Memory B cell (primary cell): ENCODE data around the gene TRIM47.
A peak's percentile ranks its signal among the peaks of the same experiment; 100 is the strongest.

Experiments used
- ATAC-seq: fragments of 150-1000 bp; cut with Tn5 transposase; 2 replicates; pipeline ENCODE4 v1.10.0; 2021; ENCODE audit warnings: low read depth, mild to moderate bottlenecking, moderate library complexity
- DNase-seq, 2 donors: peaks; one replicate each; pipeline ENCODE4 v3.0.0; 2022; ENCODE audit warnings: low spot score in 2 of 2
- H3K27ac Mint-ChIP-seq: one replicate; pipeline ENCODE4 v1.8.0; 2022; ENCODE audit warnings: mild to moderate bottlenecking, moderate library complexity, mixed read lengths
- H3K27me3 Mint-ChIP-seq: one replicate; pipeline ENCODE4 v1.8.0; 2022; ENCODE audit warnings: mixed read lengths
- H3K36me3 Mint-ChIP-seq: one replicate; pipeline ENCODE4 v1.8.0; 2022; ENCODE audit warnings: mild to moderate bottlenecking, mixed read lengths
- H3K4me1 Mint-ChIP-seq: one replicate; pipeline ENCODE4 v1.8.0; 2022; ENCODE audit warnings: mixed read lengths
- H3K4me3 Mint-ChIP-seq: one replicate; pipeline ENCODE4 v1.8.0; 2022; ENCODE audit warnings: mild to moderate bottlenecking, moderate library complexity, mixed read lengths
- H3K9me3 Mint-ChIP-seq: one replicate; pipeline ENCODE4 v1.8.0; 2022; ENCODE audit warnings: mixed read lengths

Gene TRIM47

DNA sequence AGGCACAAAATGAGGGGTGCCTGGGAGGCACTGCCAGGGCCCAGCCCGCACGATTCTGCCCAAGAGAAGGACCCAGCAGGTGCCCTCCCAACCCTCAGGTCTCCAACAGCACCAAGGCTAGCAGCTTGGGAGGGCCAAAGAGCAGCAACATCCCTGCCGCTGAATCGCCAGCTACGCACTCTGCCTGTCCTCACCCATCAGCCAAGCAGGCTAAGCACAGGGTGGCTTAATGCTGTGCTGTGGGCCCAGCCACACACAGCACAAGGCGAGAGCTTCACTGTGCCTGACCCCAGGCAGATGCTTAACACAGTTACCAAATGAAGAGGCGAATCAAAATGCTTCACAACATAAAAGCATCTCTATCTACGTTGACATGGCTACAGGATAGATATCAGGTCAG lies 36.9 kb upstream of the TRIM47 start:
- Mint-ChIP-seq H3K4me3 (no peak overlapping the region), H3K27me3 (no peaks in the 10 kb centered on the region), H3K36me3 (peaks cover 8% of the 10 kb centered on the region), H3K27ac (no peak overlapping the region), H3K9me3 (no peaks in the 10 kb centered on the region), H3K4me1 (peaks cover 2% of the 10 kb centered on the region)
- DNase-seq (no peak), ATAC-seq (no peak)

DNA sequence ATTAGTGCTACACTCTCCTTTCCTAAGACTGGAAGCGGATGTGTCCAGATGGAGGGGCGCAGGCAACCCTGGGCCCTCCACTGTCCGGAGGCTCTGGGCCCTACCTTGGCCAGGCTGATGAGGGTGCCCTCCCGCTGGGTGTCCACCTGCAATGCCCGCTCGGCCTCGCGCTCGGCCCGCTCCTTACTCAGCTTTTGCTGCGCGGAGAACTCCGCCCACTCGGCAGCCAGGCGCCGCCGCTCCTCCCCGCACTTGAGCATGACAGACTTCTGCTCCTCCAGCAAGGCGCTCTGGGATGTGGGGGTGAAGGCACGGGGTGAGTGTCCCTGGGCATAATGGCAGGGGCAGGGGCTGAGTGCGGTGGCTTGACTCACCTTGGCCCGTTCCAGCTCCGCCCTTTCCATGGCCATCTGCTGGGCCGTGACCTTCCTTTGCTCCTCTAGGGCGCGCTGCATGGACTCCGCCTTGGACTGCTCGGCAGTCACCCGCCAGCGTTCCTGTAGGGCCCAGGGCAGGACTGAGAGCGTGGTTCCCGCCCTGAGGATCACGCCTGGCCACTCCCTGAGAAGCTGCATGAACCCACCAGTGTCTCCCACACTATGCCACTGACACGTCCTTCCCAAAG lies 36.4 kb upstream of the TRIM47 start:
- H3K9me3 Mint-ChIP-seq: no peaks in the 10 kb centered on the region
- no peaks in the 10 kb centered on the region for H3K27me3 Mint-ChIP-seq
- H3K27ac Mint-ChIP-seq: no peak overlapping the region
- H3K36me3 Mint-ChIP-seq: peaks cover 8% of the 10 kb centered on the region
- H3K4me1 Mint-ChIP-seq: peaks cover 2% of the 10 kb centered on the region
- ATAC-seq (no peak), DNase-seq (no peak)
- H3K4me3 Mint-ChIP-seq: no peak overlapping the region

DNA sequence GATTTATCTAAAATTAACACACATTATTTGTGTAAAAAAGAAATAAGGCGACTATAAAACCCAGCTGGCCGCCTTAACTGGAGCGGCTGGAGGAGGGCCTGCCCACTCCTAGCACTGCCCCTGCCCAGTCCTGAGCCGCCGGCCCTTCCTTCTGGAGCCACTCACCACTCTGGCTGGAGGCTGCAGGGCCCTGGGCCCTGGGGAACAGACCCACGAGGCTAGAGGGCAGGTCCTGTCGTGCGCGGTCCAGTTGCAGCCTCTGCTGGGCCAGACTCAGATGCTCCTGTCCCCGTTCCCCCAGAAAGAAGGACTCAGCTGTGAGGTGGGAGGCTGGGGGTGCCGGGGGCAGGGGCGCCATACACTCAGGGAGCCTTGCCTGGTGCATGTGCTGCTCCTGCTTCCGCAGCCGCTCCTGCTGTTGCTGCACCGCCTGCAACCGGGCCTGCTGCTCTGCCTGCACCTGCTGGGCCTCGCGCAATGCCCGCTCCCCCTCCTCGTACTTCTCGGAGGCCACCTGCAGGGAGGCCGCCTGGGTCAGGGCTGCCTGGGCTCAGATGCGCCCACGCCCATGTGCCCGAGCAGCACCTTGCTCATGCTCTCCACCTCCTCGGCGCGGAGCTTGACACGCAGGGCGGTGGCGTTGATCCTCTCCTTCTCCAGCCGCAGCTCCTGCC lies 35.3 kb upstream of the TRIM47 start:
- Mint-ChIP-seq H3K27me3 (no peaks in the 10 kb centered on the region), H3K36me3 (peaks cover 8% of the 10 kb centered on the region)
- ATAC-seq: no peak

DNA sequence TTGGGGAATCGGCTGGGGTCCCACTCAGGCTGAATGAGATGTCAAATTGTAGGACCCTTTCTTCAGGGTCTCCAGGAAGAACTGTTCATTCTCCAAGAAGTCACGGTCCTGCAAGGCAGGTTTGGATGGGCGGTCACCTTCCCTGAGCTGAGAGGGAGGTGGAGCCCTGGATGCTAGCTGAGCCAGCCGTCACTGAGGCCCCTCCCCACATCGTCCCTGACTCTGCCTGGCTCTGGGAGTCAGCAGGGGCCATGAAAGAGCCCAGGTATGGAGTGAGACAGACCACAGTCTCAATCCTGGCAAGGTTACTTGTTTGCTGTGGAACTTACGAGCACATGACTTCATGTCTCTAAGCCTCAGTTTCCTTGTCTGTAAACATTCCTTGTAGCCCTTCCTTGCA lies 32.3 kb upstream of the TRIM47 start:
- ATAC-seq (no peak), DNase-seq (no peak)
- Mint-ChIP-seq H3K4me1 (no peaks in the 10 kb centered on the region), H3K27me3 (no peaks in the 10 kb centered on the region), H3K36me3 (peaks cover 6% of the 10 kb centered on the region), H3K27ac (no peak overlapping the region), H3K9me3 (no peaks in the 10 kb centered on the region), H3K4me3 (no peak overlapping the region)

More for the DNA sequence above, 35.3 kb upstream of the TRIM47 start:
- H3K4me3 Mint-ChIP-seq: no peak overlapping the region
- H3K4me1 Mint-ChIP-seq: peaks cover 2% of the 10 kb centered on the region
- H3K27ac Mint-ChIP-seq: no peak overlapping the region
- H3K9me3 Mint-ChIP-seq: no peaks in the 10 kb centered on the region
- no peak for DNase-seq

DNA sequence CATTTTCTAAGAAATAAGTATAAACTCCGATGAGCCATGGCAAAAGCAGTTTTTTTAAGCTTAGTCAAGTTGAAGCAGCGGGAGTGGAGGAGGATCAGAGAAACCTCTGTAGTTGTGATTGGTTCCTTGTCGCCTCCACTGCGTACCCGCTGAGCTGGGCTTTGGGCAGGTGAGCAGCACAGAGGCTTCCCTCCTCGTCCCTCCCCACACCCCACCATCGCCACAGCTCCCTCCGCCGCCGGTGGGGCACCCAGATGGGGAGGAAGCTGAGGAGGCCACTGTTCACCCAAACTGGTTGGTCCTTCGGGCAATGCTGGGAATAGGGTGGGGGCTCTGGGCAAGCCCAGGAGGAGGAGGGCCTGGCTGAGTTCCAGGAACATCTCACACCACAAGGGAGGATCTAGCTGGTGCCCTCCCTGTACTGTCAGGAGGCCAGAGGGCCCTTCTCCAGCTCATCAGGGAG lies 31.5 kb upstream of the TRIM47 start:
- H3K4me3 Mint-ChIP-seq: no peak overlapping the region

DNA sequence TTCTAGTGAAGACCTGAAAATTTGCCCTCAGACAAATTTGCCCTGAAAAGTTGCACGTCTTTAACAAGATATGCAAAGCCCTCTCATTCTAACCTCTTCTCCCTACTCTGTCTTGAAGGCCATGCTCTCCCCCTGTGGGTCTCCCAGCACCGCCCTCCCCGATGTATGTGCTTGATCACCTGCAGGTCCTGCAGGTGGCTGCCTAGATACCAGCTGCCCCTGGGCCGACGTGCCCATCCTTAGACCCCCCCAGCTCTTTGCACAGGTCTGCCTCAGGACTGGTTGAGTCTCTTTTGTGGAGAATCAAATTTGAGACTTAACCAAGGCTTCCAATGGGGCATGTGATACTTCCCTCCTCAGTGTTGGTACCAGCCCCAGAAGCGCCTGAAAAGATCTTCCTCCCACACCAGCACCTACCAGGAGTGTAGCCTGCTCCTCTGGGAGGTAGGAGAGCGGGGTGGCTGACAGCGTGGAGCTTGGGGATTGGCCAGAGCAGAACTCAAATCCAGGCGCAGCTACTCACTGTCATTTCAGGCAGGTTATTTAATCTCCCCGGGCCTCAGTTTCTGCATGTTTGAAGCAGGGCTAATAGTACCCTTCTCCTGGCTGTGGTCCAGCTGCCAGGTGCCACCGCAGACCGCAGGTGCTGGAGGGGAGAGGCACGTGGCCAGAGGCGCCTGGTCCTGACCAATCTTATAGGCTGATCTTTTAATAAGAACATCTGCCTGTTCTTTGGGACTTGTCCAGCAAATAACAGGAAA lies 30.9 kb upstream of the TRIM47 start:
- no peak for ATAC-seq

More for the DNA sequence above, 31.5 kb upstream of the TRIM47 start:
- ATAC-seq: no peak
- H3K27ac Mint-ChIP-seq: no peak overlapping the region
- no peaks in the 10 kb centered on the region for H3K27me3 Mint-ChIP-seq
- peaks cover 3% of the 10 kb centered on the region for H3K4me1 Mint-ChIP-seq
- no peak for DNase-seq
- H3K36me3 Mint-ChIP-seq: peaks cover 6% of the 10 kb centered on the region
- H3K9me3 Mint-ChIP-seq: no peaks in the 10 kb centered on the region

DNA sequence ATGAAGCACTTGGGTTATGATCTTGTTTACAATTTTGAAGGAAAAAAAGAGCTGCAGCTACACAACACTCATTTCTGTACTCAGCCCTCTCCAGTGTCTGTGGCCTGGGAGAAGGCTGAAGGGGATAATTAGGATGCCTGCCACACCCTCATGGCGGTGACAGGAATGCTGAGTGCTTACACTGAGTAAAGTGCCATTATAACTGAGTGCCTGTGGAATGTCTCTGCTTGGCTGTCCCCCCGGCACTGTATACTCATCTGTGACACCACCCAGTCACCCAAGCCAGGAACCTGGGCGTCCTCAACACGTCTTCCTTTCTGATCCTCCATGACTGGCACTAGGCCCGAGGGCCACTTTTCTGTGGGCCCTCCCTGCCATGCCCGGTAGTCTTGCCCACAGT lies 29.8 kb upstream of the TRIM47 start:
- ATAC-seq: no peak
- DNase-seq: no peak

More for the DNA sequence above, 30.9 kb upstream of the TRIM47 start:
- Mint-ChIP-seq H3K27me3 (no peaks in the 10 kb centered on the region), H3K27ac (no peak overlapping the region), H3K4me3 (no peak overlapping the region), H3K4me1 (peaks cover 3% of the 10 kb centered on the region), H3K36me3 (peaks cover 6% of the 10 kb centered on the region), H3K9me3 (no peaks in the 10 kb centered on the region)
- DNase-seq: no peak

DNA sequence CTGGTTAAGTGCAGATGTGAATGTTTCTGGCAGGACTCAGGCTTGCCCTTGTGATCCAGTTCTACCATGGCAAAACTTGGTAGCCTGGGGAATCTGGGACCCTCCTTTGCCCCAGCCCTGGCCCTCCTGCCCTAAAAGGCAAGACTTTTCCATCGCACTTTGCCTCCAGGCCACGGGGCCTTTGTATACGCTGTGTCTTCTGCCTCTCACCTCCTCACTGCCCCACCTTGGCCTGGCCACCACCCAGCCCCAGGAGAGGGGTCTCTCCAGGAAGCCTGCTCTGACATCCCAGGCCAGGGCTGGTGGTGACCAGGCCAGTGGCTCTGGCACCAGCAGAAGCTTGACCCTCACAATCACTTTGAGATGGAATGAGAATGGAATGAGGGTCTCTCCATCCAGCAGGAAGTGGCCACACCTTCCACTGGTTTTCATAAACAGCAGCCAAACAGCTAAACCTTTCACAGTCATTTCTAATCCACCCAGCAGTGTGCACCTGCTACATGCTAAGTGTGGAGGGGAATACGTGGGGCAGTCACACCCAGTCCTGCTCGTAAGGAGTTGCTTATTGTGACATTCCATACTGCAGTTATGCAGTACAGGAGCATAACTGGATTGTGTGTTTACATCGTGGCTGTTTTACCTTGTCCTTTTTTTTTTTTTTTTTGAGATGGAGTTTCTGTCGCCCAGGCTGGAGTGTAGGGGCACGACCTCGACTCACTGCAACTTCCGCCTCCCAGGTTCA lies 27.9 kb upstream of the TRIM47 start:
- Mint-ChIP-seq H3K4me3 (peak overlapping the region; percentile 32), H3K4me1 (peaks cover 5% of the 10 kb centered on the region), H3K9me3 (no peaks in the 10 kb centered on the region), H3K27me3 (no peaks in the 10 kb centered on the region), H3K36me3 (peaks cover 7% of the 10 kb centered on the region), H3K27ac (no peak overlapping the region)
- no peak for DNase-seq
- ATAC-seq: no peak

More for the DNA sequence above, 29.8 kb upstream of the TRIM47 start:
- Mint-ChIP-seq H3K27me3 (no peaks in the 10 kb centered on the region), H3K9me3 (no peaks in the 10 kb centered on the region), H3K4me1 (peaks cover 5% of the 10 kb centered on the region), H3K4me3 (no peak overlapping the region), H3K36me3 (peaks cover 2% of the 10 kb centered on the region), H3K27ac (no peak overlapping the region)

DNA sequence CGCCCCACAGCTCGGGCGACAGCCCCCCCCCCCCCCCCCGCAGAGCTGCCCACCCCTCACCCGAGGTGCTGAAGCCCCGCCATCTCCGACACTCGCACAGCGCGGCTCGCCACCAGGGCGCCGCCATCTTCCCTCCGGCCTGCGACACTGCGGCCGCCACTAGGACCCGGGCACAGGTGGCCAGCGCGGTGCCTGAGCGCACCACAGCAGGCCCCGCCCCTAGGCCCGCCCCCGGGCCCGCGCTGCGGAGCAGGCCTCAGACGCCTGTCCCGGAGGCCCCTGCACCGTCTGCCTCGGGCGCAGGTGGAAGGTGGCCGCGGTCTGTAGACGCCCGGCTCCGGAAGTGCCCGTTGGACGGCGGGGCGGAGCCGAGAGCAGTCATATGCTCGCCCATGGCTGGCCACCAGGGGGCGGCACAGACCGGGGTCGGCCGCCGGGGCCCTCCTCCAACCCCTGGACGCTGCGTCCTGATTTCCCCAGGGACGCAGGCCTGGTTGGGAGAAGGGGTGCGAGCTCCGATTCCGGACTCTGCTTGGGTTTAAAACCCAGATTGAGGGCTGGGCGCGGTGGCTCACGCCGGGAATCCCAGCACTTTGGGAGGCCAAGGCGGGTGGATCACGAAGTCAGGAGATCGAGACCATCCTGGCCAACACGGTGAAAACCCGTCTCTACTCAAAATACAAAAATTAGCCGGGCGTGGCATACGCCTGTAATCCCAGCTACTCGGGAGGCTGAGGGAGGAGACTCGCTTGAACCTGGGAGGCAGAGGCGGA lies 26.6 kb upstream of the TRIM47 start, which contains the start of gene MRPL38:
Gene MRPL38, minus strand, starts transcription at position 136 of the 773 bp plus-strand sequence. Its CDS starts 9 bp downstream, at position 127.
- Mint-ChIP-seq H3K36me3 (peaks cover 10% of the 10 kb centered on the region), H3K4me1 (peaks cover 5% of the 10 kb centered on the region), H3K27me3 (no peaks in the 10 kb centered on the region), H3K4me3 (peak within 1 kb of the TSS; percentile 94), H3K9me3 (no peaks in the 10 kb centered on the region), H3K27ac (peak within 1 kb of the TSS; percentile 94)
- ATAC-seq: peak; percentile 96
- DNase-seq: peak; percentile 97 to 99

DNA sequence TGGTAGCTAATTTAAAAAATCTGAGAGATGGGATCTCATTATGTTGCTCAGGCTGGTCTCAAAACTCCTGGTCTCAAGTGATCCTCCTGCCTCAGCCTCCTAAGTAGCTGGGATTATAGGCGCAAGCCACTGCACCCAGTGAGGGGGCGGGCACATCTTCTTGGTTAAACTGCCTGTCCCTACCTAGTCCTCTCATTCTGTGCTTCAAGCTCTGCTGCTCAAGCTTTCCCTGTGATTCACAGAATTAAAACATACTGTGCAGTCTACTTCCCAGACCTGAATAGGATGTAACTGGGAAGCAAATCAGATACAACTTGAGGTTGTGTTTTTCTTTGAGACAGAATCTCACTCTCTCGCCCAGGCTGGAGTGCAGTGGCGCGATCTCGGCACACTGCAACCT lies 24.0 kb upstream of the TRIM47 start:
- ATAC-seq: no peak
- Mint-ChIP-seq H3K36me3 (peaks cover 15% of the 10 kb centered on the region), H3K27ac (no peak overlapping the region), H3K4me3 (no peak overlapping the region), H3K4me1 (peaks cover 7% of the 10 kb centered on the region), H3K9me3 (no peaks in the 10 kb centered on the region), H3K27me3 (no peaks in the 10 kb centered on the region)
- no peak for DNase-seq

DNA sequence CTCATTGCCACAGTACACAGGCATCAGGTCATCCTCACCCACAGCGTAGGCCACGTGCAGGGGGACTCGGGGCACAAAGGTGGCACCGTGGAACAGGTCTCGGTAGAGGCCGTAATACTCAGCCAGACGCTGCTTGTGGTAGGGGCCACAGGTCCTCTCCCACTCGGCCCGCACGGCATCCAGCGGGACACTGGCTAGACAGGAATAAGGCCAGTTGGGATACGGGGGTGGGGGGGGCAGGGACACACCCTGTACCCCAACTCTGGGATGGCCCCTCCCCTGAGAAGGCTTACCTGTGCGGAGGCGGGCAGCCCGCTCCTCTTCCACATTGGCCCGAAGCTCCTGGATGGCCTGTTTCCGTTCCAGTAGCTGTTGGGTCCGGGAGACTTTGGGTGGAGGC lies 23.3 kb upstream of the TRIM47 start:
- ATAC-seq (no peak), DNase-seq (no peak)
- Mint-ChIP-seq H3K27ac (no peak overlapping the region), H3K4me1 (peaks cover 9% of the 10 kb centered on the region), H3K9me3 (no peaks in the 10 kb centered on the region), H3K36me3 (peaks cover 15% of the 10 kb centered on the region), H3K27me3 (no peaks in the 10 kb centered on the region), H3K4me3 (no peak overlapping the region)

DNA sequence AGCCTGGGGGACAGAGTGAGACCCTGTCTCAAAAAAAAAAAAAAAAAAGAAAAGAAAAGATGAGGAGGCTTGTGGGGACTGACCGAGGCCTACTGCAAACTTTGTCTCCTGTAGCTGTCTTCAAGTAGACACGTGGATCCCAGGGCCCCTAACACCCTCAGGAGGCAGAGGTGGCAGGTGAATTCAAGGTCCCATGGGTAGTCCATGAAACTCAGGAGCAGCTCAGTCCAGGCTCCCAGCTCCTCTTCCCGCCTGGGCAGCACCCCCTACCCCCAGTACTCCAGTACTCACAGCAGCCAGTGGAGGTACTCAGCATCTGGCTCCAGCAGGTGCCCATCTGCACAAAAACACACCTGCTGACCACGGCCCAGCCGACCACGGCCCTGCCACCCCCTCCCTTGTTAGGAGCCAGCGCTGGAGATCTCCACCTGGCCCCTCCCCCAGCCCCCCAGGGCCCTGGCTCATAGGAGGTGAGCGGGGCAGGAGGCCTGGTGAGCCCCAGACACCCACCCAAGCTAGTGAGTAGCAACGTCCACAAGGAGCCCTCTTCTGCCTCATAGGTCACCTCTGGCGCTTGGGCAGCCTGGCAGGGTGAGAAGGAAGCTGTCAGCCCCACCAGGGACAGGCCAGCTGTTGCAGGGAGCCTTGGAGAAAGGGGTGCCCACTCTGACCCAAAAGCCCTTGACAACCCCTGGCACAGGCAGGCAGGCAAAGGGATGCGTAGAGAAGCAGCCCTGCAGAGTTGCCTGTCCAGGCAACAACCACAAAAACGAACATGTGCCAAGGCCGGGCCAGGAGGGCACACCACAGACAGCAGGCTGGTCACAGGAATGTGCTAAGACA lies 22.5 kb upstream of the TRIM47 start:
- ATAC-seq (no peak), DNase-seq (no peak)
- Mint-ChIP-seq H3K27me3 (no peaks in the 10 kb centered on the region), H3K9me3 (no peaks in the 10 kb centered on the region), H3K4me3 (no peak overlapping the region), H3K27ac (no peak overlapping the region), H3K4me1 (peaks cover 9% of the 10 kb centered on the region), H3K36me3 (peaks cover 15% of the 10 kb centered on the region)
